GM12878 (cell line): ENCODE measurements around the gene LRRC8D. TPM values are rescaled to one million over a fixed set of nuclear protein-coding genes. Genes with fewer than 3 reads are reported as not detected.

Source experiments
- ATAC-seq: fragments of 200-7000 bp; cut with Tn5 transposase; 3 replicates; pipeline ENCODE4 v1.9.1; 2020; ENCODE audit warnings: mild to moderate bottlenecking, moderate library complexity
- BruUV-seq: library from RNA; stranded (reverse); fragments of 400-500 nt; replicated peaks from 2 replicates; lab custom pipeline; 2021; lab: Mats Ljungman, UMichigan
- CTCF ChIA-PET: fragments of 300-600 bp; sonication (Branson Sonifier 250); formaldehyde crosslinking; extraction: SDS; loops from one replicate; lab custom pipeline; 2021; ENCODE audit warnings: inconsistent platforms; lab: Yijun Ruan, JAX
- POLR2A ChIA-PET: fragments of 350-600 bp; formaldehyde crosslinking; extraction: SDS; loops from one replicate; lab custom pipeline; 2021; ENCODE audit warnings: inconsistent platforms; lab: Charles Lee
- RAD21 ChIA-PET: fragments of 300-600 bp; sonication (Branson Sonifier 250); formaldehyde crosslinking; loops from one replicate; lab custom pipeline; 2023; ENCODE audit warnings: antibody characterized with exemption; ENCODE audit not compliant: unreplicated experiment; lab: Charles Lee
- SMC1A ChIA-PET: fragments of 300-600 bp; sonication (Branson Sonifier 250); formaldehyde crosslinking; loops from one replicate; lab custom pipeline; 2023; ENCODE audit not compliant: unreplicated experiment, uncharacterized antibody; lab: Charles Lee
- DNase-seq: peaks from one replicate; pipeline ENCODE4 v3.0.0-alpha.2; 2011; ENCODE audit warnings: low read depth, low spot score
- FAIRE-seq: peaks from 3 replicates; lab custom pipeline; 2011; peaks lifted over from hg19 to GRCh38; lab: Jason Lieb, UNC
- H2AFZ ChIP-seq: 2 replicates; pipeline ENCODE4 v1.6.0; 2011; ENCODE audit warnings: low read depth, low read length, control low read depth; ENCODE audit not compliant: control insufficient read depth
- H3K27ac ChIP-seq: 2 replicates; pipeline ENCODE4 v1.5.1; 2011; ENCODE audit warnings: control low read depth; ENCODE audit not compliant: control insufficient read depth, insufficient read depth
- H3K27me3 ChIP-seq, 2 experiments: replicated peaks in 1 of 2; 2 replicates each; pipeline versions ENCODE4 v1.6.0 to v1.6.1; 2011; ENCODE audit warnings: low read length in 1 of 2; ENCODE audit not compliant: control insufficient read depth in 2 of 2, insufficient read depth in 2 of 2
- H3K36me3 ChIP-seq, 2 experiments: 2 replicates each; pipeline ENCODE4 v1.5.1; 2011; ENCODE audit warnings: low read length in 1 of 2; ENCODE audit not compliant: control insufficient read depth in 2 of 2, insufficient read depth in 2 of 2
- H3K4me1 ChIP-seq: 2 replicates; pipeline ENCODE4 v1.6.1; 2011; ENCODE audit warnings: mild to moderate bottlenecking, low read length, moderate library complexity, mixed read lengths; ENCODE audit not compliant: control insufficient read depth, insufficient read depth
- H3K4me2 ChIP-seq: 2 replicates; pipeline ENCODE4 v1.6.0; 2011; ENCODE audit warnings: control low read depth; ENCODE audit not compliant: control insufficient read depth, insufficient read depth
- H3K4me3 ChIP-seq: fragments of 200-600 bp; sonication (generic); 2 replicates; pipeline ENCODE4 v1.5.1; 2016
- H3K79me2 ChIP-seq: 2 replicates; pipeline ENCODE4 v1.6.0; 2011; ENCODE audit warnings: low read length; ENCODE audit not compliant: control insufficient read depth, insufficient read depth
- H3K9ac ChIP-seq: 2 replicates; pipeline ENCODE4 v1.8.0; 2011; ENCODE audit warnings: low read length, control low read depth, mixed read lengths; ENCODE audit not compliant: control insufficient read depth, insufficient read depth
- H3K9me3 ChIP-seq: replicated peaks from 3 replicates; pipeline ENCODE4 v1.5.1; 2011; ENCODE audit warnings: mild to moderate bottlenecking, low read length; ENCODE audit not compliant: control insufficient read depth, insufficient read depth
- H4K20me1 ChIP-seq: 2 replicates; pipeline ENCODE4 v1.6.0; 2011; ENCODE audit not compliant: control insufficient read depth, insufficient read depth
- ASH2L ChIP-seq: fragments of 300-600, 200-600 bp; sonication (generic); IDR thresholded peaks from 2 replicates; pipeline ENCODE4 v1.6.1; 2017; ENCODE audit warnings: low read depth, mild to moderate bottlenecking, borderline replicate concordance
- ATF7 ChIP-seq: fragments of 450-650 bp; IDR thresholded peaks from 2 replicates; pipeline ENCODE4 v1.6.1; 2016; ENCODE audit warnings: low read depth, mild to moderate bottlenecking
- BRCA1 ChIP-seq: IDR thresholded peaks from 2 replicates; pipeline ENCODE4 v1.6.1; 2011; ENCODE audit warnings: low read depth, low read length, improper control_type of control experiment
- CREB1 ChIP-seq: IDR thresholded peaks from 2 replicates; pipeline ENCODE4 v1.6.1; 2012; ENCODE audit warnings: low read depth, mild to moderate bottlenecking, inconsistent platforms
- ETV6 ChIP-seq, 2 experiments: fragments of 450-650 bp in 1 of 2; IDR thresholded peaks in 1 of 2; conservative IDR thresholded peaks in 1 of 2; 2 replicates each; pipeline ENCODE4 v1.6.1; 2014; ENCODE audit warnings: antibody characterized with exemption in 1 of 2, borderline replicate concordance in 1 of 2, low read depth in 1 of 2, mild to moderate bottlenecking in 1 of 2, moderate library complexity in 1 of 2
- HDGF ChIP-seq: fragments of 450-650 bp; IDR thresholded peaks from 2 replicates; pipeline ENCODE4 v1.6.1; 2016; ENCODE audit warnings: antibody characterized with exemption
- JUNB ChIP-seq: IDR thresholded peaks from 2 replicates; pipeline ENCODE4 v1.6.1; 2016; ENCODE audit warnings: antibody characterized with exemption, mild to moderate bottlenecking
- POLR2AphosphoS2 ChIP-seq: IDR thresholded peaks from 2 replicates; pipeline ENCODE4 v1.6.1; 2011; ENCODE audit warnings: low read depth, mild to moderate bottlenecking, low read length, improper control_type of control experiment, moderate library complexity
- RELA ChIP-seq: fragments of 450-650 bp; IDR thresholded peaks from 2 replicates; pipeline ENCODE4 v1.8.0; 2014; ENCODE audit warnings: borderline replicate concordance; ENCODE audit not compliant: partially characterized antibody
- RUNX3 ChIP-seq: IDR thresholded peaks from 2 replicates; pipeline ENCODE4 v1.6.1; 2012; ENCODE audit warnings: low read length, inconsistent platforms
- SMAD1 ChIP-seq: fragments of 450-650 bp; IDR thresholded peaks from 2 replicates; pipeline ENCODE4 v1.6.1; 2018; ENCODE audit warnings: mild to moderate bottlenecking, low read depth; ENCODE audit not compliant: partially characterized antibody
- STAT1 ChIP-seq: fragments of 450-650 bp; conservative IDR thresholded peaks from 2 replicates; pipeline ENCODE4 v1.6.1; 2014; ENCODE audit warnings: antibody characterized with exemption, mild to moderate bottlenecking
- TAF1 ChIP-seq: IDR thresholded peaks from 2 replicates; pipeline ENCODE4 v1.6.1; 2011; ENCODE audit warnings: mild to moderate bottlenecking, low read depth, low read length, borderline replicate concordance
- TCF7 ChIP-seq: IDR thresholded peaks from 2 replicates; pipeline ENCODE4 v1.6.1; 2014; ENCODE audit warnings: antibody characterized with exemption, borderline replicate concordance
- YBX1 ChIP-seq: fragments of 450-650 bp; IDR thresholded peaks from 2 replicates; pipeline ENCODE4 v1.6.1; 2016; ENCODE audit warnings: antibody characterized with exemption
- ZZZ3 ChIP-seq: IDR thresholded peaks from 2 replicates; pipeline ENCODE4 v1.6.1; 2011; ENCODE audit warnings: low read depth; ENCODE audit not compliant: control insufficient read depth, insufficient read length
- WGBS: methylation state at CpG from one replicate; pipeline ENCODE4 v1.1.6; 2016; ENCODE audit warnings: low lambda C conversion rate; ENCODE audit not compliant: insufficient replicate concordance, insufficient coverage; ENCODE audit errors: missing lambda C conversion rate; 5-methylcytosine and 5-hydroxymethylcytosine counted together
- in situ Hi-C: fragments of 300-500 bp; cut with MboI; formaldehyde crosslinking; loops from 9 replicates; pipeline ENCODE4 v1.14.3; 2018; ENCODE audit warnings: mixed read lengths
- intact Hi-C: fragments of 100-400 bp; cut with micrococcal nuclease; formaldehyde crosslinking; loops from one replicate; pipeline ENCODE4 v1.14.2; 2022; ENCODE audit not compliant: unreplicated experiment
- polyA plus RNA-seq, 11 experiments: library from polyadenylated mRNA; depleted of rRNA in 4 of 11; unstranded in 6 of 11; stranded (reverse) in 5 of 11; fragments of >200 nt; fragmentation: Nextera tagmentation in 4 of 11; fragmentation: Illumina TruSeq in 1 of 11; extraction: Ambion mirVana in 4 of 11; extraction: Trizol in 1 of 11; gene quantifications; 1 replicate in 1 of 11; 2 replicates in 10 of 11; pipeline versions ENCODE4 v1.2.1 to v1.2.3, GENCODE V29; 2011 to 2016; ENCODE audit warnings: inconsistent platforms in 2 of 11, missing spikeins in 2 of 11, low read depth in 1 of 11
- total RNA-seq, 4 experiments: library from RNA; depleted of rRNA in 3 of 4; stranded (reverse); fragments of >200 nt in 3 of 4; fragmentation: Illumina TruSeq in 1 of 4; extraction: Trizol in 1 of 4; gene quantifications; 2 replicates each; pipeline versions ENCODE4 v1.2.1 to v1.2.3, GENCODE V29; 2013 to 2021
- TF ChIP-seq, protein P1 (sequence below): IDR thresholded peaks from 2 replicates; pipeline ENCODE4 v1.6.1; 2012; ENCODE audit warnings: improper control_type of control experiment, low read depth, low read length; ENCODE audit not compliant: insufficient replicate concordance
- TF ChIP-seq, protein P2 (sequence below): IDR thresholded peaks from 2 replicates; pipeline ENCODE4 v1.6.1; 2011; ENCODE audit warnings: low read depth, low read length, improper control_type of control experiment, borderline replicate concordance

The LRRC8D gene
- total and polyA plus RNA-seq, 10 of the 15 experiments (the other 5 are each of a cell fraction or from before 2014, with no cell fraction given): 5.6 to 44.1 (median 26.8) TPM

DNA sequence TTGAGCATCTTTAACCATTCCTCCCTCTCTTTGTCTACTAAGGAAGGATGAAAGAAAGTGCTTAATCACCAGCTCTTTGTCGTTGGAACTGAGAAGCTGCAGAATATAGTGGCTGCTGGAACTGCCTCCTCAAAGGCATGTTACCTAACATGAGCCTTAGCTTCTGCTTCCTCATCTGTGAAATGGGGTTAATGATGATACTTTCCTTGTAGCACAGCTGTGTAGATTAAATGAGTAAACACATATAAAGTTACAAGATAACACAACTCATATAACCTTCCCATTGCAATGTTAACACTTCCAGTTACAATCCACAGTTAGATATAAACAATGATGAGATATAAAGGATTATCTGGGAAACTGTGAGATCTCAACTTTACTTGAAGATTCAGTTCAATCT, 125.7 kb downstream of the LRRC8D start (continued):
- TF ChIP-seq, protein P1, sequence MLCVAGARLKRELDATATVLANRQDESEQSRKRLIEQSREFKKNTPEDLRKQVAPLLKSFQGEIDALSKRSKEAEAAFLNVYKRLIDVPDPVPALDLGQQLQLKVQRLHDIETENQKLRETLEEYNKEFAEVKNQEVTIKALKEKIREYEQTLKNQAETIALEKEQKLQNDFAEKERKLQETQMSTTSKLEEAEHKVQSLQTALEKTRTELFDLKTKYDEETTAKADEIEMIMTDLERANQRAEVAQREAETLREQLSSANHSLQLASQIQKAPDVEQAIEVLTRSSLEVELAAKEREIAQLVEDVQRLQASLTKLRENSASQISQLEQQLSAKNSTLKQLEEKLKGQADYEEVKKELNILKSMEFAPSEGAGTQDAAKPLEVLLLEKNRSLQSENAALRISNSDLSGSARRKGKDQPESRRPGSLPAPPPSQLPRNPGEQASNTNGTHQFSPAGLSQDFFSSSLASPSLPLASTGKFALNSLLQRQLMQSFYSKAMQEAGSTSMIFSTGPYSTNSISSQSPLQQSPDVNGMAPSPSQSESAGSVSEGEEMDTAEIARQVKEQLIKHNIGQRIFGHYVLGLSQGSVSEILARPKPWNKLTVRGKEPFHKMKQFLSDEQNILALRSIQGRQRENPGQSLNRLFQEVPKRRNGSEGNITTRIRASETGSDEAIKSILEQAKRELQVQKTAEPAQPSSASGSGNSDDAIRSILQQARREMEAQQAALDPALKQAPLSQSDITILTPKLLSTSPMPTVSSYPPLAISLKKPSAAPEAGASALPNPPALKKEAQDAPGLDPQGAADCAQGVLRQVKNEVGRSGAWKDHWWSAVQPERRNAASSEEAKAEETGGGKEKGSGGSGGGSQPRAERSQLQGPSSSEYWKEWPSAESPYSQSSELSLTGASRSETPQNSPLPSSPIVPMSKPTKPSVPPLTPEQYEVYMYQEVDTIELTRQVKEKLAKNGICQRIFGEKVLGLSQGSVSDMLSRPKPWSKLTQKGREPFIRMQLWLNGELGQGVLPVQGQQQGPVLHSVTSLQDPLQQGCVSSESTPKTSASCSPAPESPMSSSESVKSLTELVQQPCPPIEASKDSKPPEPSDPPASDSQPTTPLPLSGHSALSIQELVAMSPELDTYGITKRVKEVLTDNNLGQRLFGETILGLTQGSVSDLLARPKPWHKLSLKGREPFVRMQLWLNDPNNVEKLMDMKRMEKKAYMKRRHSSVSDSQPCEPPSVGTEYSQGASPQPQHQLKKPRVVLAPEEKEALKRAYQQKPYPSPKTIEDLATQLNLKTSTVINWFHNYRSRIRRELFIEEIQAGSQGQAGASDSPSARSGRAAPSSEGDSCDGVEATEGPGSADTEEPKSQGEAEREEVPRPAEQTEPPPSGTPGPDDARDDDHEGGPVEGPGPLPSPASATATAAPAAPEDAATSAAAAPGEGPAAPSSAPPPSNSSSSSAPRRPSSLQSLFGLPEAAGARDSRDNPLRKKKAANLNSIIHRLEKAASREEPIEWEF: no peak
- TF ChIP-seq STAT1 (no peak), TAF1 (no peak), HDGF (no peak)

DNA sequence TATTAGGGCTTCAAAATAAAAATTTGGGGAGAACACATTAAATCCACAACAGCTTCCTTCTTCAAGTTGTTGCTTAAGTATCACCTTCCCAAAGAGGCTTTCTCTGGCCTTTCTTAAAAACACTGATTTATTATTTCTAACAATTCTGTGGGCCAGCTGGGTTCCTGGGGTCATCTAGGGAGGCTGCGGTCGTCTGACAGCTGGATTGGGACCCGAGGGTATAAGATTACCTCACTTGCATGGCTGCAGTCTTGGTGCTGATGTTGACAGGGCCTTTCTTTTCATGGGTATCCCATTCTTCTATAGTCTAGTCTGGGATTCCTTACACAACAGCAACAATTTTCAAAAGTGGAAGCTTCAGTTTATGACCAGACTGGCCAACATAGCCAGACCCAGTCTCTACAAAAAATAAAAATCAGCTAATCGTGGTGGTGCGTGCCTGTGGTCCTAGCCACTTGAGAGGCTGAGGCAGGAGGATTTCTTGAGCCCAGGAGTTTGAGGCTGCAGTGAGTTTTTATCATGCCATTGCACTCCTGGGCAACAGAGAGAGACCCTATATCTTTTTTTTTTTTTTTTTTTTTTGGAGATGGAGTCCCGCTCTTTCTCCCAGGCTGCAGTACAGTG, 128.0 kb downstream of the LRRC8D start:
- Histone ChIP-seq H3K9ac (no peak overlapping the region), H3K4me2 (no peak overlapping the region), H3K9me3 (no peaks in the 10 kb centered on the region), H3K27ac (no peak overlapping the region), H2AFZ (no peak overlapping the region), H3K4me1 (peaks cover 34% of the 10 kb centered on the region), H3K4me3 (no peak overlapping the region), H3K79me2 (no peaks in the 10 kb centered on the region), H3K36me3 (no peaks in the 10 kb centered on the region), H4K20me1 (no peaks in the 10 kb centered on the region), H3K27me3 (no peaks in the 10 kb centered on the region)
- POLR2A ChIA-PET: interaction anchor here (0.6 kb wide), 1 partner anchor 105 kb away, joined by 3 read pairs; no protein-coding TSS in a partner anchor
- CTCF ChIA-PET: interaction anchor here (1.1 to 1.2 kb wide), 2 partner anchors 20 to 145 kb away, joined by 3 read pairs; no protein-coding TSS in a partner anchor
- in situ Hi-C loops: no loop called here
- BruUV-seq: no TSS peak
- 82% methylated on average over 5 of the region's 6 CpGs for WGBS
- DNase-seq (no peak), FAIRE-seq (no peak), ATAC-seq (no peak)
- intact Hi-C loops: no loop called here
- RAD21 ChIA-PET: interaction anchor here (0.6 kb wide), 1 partner anchor 49 kb away, joined by 3 read pairs; no protein-coding TSS in a partner anchor
- SMC1A ChIA-PET: interaction anchor here (0.8 to 1.7 kb wide), 2 partner anchors 40 to 144 kb away, joined by 3 read pairs; no protein-coding TSS in a partner anchor
- TF ChIP-seq JUNB (no peak), SMAD1 (no peak), ZZZ3 (no peak), YBX1 (no peak), POLR2AphosphoS2 (no peak), TCF7 (no peak), ATF7 (no peak), RELA (no peak), ETV6 (conservative IDR thresholded peaks at IDR 0.05 in 1 of 2, IDR thresholded peaks at IDR 0.05 in 1 of 2; ENCODE audit: borderline replicate concordance in 1 of 2, low read depth in 1 of 2) (no peak), CREB1 (no peak), BRCA1 (no peak), ASH2L (no peak), RUNX3 (no peak)
- TF ChIP-seq, protein P2, sequence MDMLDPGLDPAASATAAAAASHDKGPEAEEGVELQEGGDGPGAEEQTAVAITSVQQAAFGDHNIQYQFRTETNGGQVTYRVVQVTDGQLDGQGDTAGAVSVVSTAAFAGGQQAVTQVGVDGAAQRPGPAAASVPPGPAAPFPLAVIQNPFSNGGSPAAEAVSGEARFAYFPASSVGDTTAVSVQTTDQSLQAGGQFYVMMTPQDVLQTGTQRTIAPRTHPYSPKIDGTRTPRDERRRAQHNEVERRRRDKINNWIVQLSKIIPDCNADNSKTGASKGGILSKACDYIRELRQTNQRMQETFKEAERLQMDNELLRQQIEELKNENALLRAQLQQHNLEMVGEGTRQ: no peak
